ENCODE measurements around the gene CTBP2.

CTBP2 gene

DNA sequence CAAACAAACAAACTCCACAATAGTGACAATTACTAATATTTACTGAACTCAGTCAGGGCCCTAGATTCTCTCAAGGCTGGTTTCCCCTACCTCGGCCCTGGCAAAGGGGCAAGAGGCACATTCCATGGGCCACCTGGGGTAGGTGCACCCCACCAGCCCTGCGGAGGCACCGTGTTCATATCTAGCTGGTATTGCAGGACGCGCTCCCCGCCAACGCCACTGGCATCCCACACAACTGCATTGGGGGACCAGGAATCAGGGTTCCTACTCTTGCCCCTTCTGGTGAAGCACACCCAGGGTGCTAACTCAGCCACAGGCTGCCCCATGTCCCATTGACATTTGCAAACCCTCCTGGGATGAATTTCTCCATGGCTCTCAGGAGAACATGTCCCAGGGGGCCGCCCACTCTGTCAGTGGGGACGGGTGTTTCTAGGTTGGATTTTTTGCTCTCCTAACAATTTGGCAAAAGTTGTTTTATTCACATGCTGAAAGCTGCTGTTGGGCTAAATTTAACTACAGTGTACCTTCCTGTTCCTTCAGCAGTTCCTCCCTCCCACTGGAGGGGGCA, 141.7 kb downstream of the CTBP2 start:
- DNase-seq, result no peak

GRCh38 chr10:125017547-125018298, 142.6 kb downstream of the CTBP2 start:
- DNase-seq, result no peak

DNA sequence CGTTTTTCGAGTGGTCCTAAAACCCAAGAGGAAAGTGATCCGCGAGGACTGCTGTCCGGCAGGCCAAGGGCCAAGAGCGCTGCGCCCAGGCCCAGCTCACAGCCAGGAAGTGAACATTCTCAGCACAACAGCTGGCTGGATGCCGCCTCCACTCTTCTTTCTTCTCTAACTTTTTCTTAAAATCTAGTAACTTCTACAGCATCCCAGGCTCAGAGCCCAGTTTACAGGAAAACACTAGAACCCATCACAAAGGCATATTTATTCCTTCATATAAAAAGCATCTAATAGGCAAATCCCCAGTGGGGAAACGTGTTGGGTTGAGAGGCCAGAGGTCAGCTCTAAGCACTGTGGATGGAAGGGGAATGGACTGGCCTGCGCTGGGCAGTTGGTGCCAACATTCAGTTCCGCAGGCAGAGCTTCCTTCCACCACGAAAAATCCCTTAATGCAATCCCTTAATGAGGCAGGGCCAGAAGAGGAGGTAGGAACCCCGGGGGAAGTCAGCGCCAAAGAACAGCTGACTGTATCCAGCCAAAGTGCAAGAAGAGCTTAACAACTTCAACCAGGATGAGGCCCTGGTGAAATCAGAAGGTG, 143.7 kb downstream of the CTBP2 start:
- DNase-seq, result no peak

DNA sequence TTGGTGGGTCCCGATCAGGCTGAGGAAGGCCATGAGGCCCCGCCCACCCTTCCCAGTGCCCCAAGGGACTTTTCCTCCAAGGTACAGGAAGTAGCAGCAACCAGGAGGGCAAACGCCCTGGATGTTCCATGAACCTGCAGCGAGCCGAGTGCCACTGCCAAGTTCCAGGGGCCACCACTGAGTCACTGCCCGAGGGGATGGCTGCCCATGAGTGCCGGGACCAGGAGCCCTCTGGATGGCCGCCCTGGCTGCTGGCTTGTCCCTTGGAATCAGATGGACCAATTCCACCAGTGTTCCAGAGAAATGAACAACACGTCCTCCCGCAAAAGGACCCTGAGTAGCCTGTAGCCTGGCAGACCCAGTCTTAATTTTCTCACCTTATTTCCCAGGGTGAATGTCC, 144.2 kb downstream of the CTBP2 start:
- DNase-seq, result no peak

- no peak for DNase-seq
These were observed 144.9 kb downstream of the CTBP2 start for GRCh38 chr10:125015356-125015944.

DNA sequence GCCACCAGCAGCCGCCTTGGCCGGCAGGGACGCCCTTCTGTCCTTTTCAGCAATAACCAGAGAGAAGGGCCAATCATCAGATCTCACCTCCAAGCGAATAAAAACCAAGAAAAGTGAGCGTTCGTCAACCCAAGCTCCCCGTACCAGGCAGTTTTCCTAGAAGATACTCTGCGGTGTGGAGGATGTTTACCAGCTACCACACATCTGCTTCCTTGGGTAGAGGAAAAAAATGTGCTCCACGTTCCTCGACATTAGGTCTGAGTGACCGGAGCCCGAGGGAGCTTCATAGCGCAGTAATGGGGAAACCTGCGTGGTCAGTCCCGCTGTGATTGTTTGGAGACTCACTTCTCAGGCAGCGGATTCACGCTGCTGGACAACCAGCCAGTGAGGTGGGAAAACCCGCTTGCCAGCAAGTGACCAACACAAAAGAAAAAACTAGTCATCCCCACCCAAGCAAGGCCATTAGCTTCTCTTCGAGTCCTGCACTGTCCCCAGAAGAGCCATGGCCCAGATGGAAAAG, 145.5 kb downstream of the CTBP2 start:
- no peak for DNase-seq

DNA sequence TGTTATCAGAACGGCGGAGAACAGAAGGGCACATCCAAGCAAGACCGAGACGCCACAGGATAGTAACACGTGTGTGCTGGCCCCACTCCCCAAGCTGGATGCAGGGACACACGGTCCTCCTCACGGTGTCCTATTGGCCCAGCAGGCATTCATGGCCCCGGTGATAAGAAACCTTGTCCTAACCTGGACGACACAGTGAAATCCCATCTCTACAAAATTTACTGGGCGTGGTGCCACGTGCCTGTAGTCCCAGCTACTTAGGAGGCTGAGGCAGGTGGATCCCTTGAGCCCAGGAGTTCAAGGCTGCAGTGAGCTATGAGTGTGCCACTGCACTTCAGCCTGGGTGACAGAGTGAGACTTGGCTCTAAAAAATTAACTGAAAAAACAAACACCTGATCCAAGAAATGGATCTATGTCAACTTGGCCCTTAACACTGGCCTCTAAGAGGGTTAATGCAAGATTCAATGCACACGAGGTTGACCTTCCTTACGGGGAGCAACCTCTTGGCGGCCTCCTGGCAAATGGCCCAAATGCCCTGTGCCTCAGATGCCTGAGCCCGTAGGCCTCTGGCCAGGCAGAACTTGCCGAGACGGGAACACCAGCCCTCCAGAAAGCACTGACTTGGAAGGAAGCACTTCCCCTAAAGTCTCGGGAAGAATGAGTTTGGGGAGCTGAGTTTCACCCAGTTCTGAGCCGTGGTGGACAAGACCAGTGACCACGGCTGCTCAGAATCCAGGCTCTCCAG, 146.1 kb downstream of the CTBP2 start:
- DNase-seq, result no peak

- DNase-seq, result no peak
These were observed 146.9 kb downstream of the CTBP2 start for GRCh38 chr10:125013529-125013872.

- no peak for DNase-seq
These were observed 147.4 kb downstream of the CTBP2 start for GRCh38 chr10:125012851-125013528.

GRCh38 chr10:125011926-125012705, 148.2 kb downstream of the CTBP2 start:
- no peak for DNase-seq

DNA sequence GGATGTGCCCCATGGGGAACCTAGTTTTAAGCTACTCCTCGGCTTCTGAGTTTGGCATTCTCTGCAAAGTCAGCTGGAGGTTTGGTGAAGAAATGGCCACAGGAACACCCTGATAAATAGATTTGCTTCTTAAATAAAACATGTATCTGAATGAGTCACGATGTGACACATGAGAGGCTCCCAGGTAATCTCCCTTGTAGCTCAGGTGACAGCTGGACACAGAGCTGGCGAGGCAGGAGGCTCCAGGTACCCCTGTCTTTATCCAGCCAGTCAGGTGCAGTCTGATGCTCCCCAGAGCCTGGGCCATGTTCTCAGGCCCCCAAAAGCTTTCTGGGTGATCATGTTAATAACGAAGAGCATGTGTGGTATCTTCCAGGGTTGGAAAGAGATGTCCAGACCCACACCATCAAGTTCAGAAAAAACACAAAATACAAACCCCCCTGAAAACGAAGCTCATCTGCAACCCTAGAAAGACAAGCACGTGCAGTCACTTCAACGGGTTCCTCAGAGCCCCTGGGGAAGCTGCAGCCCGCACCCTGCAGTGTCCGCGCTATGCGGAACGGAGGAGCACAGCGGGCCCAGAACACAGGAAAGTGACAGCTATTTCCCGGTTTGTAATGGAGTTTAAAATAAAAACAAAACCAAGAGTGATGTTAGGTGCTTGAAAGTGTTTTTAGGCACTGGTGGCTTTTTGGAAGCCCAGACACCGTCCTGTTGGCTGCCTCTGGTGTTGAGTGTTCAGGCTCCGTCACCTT, 149.0 kb downstream of the CTBP2 start:
- DNase-seq, result no peak

DNA sequence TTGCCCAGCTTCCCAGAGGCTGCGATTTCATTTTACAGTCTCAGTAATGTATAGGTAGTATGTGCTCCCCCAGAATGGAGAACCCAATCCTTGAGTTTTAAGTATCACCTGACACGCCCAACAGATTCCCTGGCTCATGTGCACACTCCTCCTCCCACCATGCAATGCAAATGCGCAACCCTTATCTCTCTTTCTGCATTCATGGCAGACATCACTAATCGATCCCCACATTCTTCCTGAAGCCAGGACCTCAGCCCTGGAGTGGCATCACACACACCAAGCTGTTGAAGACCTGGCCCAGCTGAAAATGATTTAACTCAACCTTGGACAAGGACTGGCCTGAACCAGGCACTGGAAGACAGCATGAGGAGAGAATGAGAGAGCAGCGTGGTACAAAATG, 150.0 kb downstream of the CTBP2 start:
- DNase-seq, result no peak

DNA sequence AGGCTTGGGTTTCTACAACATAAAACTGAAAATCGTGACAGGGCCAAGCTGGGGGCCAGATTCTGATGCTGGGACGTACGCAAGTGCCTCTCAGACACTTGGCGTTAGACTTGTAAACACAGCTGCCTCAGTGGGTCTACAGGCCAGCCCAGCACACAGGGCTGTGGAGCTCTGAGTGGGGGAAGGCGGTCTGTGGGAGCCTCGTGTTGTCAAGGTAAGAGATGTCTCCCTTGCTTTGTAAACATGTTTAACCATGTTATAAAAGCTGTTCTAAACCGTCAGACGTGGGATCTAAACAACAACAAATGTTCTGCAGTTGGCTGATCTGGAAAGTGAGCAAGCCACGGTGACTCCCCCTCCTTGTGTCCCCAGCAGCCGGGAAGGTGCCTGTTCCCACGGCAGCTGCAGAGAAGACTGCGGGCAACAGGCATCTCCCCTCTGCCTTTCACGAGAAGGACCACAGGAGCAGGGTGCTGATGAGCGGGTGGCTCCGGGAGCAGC, 150.7 kb downstream of the CTBP2 start:
- DNase-seq, result no peak

DNA sequence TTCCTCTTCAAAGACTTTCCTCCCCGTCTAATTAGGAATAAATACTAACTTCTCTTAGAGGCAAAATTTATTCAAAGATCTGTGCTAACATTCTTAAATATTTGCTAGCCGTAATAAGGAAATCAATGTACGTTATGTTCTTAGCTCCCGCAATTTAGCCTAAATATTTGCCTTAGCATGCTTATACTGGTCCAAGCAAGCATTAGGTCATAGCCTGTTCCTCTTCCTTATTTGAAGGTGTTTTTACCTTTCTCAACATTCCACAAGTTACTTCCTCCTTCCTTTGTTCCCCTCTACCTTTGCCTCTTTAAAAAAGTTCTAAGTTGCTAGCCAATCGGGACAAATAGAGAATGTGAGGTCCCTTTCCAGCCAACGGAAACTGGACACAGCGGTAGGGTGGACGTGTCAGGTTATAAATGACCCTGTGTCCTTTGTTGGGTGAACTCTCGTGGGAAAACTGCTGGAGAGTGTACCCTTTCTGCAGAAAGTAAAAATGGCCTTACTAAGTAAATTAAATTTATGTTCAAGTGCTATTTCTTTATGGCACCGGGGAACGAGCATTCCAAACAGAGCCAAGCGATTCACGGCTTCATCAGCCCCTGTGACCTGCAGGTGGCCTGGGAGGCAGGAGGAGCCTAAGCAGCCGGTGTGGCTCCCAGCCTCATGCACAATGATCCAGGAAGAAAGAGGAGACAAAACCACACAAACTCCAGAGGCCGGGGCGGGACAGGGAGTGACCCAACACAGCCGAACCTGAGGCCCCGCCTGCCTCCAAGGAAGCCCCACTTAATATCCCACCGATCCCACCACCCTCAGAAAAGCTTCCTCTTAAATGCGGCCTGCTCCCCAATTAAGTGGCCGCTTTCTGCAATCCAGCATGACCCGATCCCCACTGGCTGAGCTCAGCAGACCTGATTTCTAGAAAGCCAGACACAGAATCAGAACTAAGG, 151.4 kb downstream of the CTBP2 start:
- DNase-seq, result no peak

DNA sequence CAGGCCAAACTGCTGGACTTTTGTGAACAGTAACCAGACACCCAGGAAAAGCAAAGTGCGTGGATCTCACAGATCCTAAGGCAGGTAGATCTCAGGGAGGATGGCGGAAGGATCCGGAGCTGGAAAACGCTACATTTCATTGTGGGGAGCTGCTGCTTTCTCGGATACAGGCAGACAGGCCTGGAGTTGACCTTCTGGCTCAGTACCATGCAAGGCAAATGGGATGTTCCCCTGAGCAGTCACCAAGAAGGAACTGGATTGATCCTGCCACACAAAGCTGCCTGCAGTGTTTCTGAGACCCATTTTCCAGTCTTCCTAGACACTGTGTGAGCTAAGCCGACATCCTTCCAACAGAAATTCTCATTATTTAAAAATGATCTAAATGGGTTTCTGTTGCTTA, 152.9 kb downstream of the CTBP2 start:
- DNase-seq, result no peak

GRCh38 chr10:125006921-125007426, 153.4 kb downstream of the CTBP2 start:
- no peak for DNase-seq

DNA sequence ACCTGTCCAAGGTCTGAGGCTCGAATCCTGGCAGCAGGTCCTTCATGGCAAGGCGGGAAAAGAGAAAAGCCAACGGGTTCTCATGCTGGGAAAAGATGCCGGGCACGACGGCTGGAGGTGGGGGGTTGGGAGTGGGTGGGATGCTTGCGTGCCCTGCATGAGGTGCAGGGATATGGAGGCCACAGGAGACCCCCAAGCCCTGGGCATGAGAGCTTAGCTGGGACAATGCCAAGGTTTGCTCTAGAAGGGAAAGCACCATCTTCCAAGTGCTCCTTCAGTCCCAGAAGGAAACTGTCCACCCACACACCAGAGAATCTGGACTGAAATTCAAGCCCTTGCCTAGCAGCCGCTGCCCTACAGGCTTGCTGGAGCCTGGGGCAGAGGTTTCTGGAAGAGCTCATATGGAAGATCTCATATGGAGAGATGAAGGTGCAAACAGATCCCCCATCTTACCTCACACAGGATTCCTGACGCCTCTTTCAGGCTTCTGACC, 154.1 kb downstream of the CTBP2 start:
- DNase-seq, result no peak

DNA sequence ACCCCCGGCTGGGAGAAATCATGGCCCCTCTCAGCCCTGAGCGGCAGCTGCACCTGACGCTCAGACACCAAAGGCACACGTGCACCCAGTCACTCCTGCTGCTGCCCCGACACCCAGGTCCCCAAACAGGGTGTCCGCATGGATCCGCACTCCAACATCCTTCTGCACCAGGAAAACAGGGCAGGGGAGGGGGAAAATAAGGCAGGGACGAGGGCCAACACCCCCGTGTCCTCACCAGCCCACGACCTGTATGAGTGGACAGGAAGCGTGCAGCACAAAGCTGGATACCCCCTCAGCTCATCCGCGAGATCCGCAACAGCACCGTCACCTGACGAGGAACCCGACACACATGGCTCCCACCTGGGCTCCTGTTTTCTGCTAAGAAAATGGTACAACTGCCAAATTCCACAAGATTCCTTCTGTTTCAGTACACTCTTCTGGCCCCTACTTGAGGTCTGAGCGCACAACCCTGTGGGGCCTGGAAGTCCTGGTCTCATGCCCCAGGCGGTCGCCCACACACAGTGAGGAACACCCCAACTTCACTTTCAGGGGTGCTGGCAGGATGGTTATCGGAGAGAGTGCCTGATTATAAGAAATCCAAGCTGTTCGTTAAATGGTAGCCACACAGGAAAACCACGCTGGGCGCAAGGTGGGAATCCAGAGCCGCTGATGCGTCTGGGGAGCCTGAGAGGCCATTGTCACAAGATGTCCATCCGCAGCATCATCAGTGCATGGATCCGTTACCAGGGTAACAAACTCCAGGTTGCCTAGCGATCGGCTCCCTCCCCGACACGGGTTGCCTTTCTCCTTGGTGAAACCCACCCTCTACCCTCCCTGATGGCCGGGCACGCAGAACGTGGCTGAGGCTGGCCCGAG, 154.8 kb downstream of the CTBP2 start:
- DNase-seq, result no peak
